H9 (cell line): Measurements from ENCODE around the gene CMTM8. TPM values are rescaled to one million over a fixed set of nuclear protein-coding genes. Genes with fewer than 3 reads are reported as not detected.

Source experiments
- DNase-seq: peaks from one replicate; pipeline ENCODE4 v3.0.0-alpha.2; 2017
- H2AFZ ChIP-seq: one replicate; pipeline ENCODE4 v1.6.1; 2013; ENCODE audit warnings: mild to moderate bottlenecking, low read length, control low read depth, moderate library complexity
- H2AK5ac ChIP-seq: 2 replicates; pipeline ENCODE4 v1.6.1; 2013; ENCODE audit warnings: low read length, control low read depth, mixed read lengths; ENCODE audit not compliant: insufficient read length
- H2BK120ac ChIP-seq: one replicate; pipeline ENCODE4 v1.6.1; 2013; ENCODE audit warnings: low read depth, mild to moderate bottlenecking, low read length, control low read depth, inconsistent platforms; ENCODE audit not compliant: poor library complexity, severe bottlenecking
- H2BK12ac ChIP-seq: 2 replicates; pipeline ENCODE4 v1.6.1; 2013; ENCODE audit warnings: low read length, control low read depth, mixed read lengths, low read depth; ENCODE audit not compliant: insufficient read length
- H2BK15ac ChIP-seq: 2 replicates; pipeline ENCODE4 v1.6.1; 2013; ENCODE audit warnings: low read depth, low read length, control low read depth
- H2BK20ac ChIP-seq: one replicate; pipeline ENCODE4 v1.6.1; 2013; ENCODE audit warnings: low read depth, mild to moderate bottlenecking, low read length, control low read depth, inconsistent platforms; ENCODE audit not compliant: poor library complexity, severe bottlenecking
- H2BK5ac ChIP-seq: 2 replicates; pipeline ENCODE4 v1.6.1; 2013; ENCODE audit warnings: low read length, control low read depth, mixed read lengths; ENCODE audit not compliant: insufficient read length
- H3K14ac ChIP-seq: 2 replicates; pipeline ENCODE4 v1.6.1; 2013; ENCODE audit warnings: low read length, control low read depth; ENCODE audit not compliant: insufficient read depth
- H3K18ac ChIP-seq: 2 replicates; pipeline ENCODE4 v1.6.1; 2013; ENCODE audit warnings: low read depth, mild to moderate bottlenecking, mixed read lengths, low read length, control low read depth; ENCODE audit not compliant: insufficient read length
- H3K23ac ChIP-seq: 2 replicates; pipeline ENCODE4 v1.6.1; 2013; ENCODE audit warnings: low read length, control low read depth, mixed read lengths, low read depth; ENCODE audit not compliant: insufficient read length
- H3K23me2 ChIP-seq: 2 replicates; pipeline ENCODE4 v1.6.1; 2013; ENCODE audit warnings: low read depth, mild to moderate bottlenecking, mixed read lengths, low read length, control low read depth; ENCODE audit not compliant: insufficient read length, poor library complexity, severe bottlenecking
- H3K27ac ChIP-seq: 2 replicates; pipeline ENCODE4 v1.5.1; 2013; ENCODE audit warnings: low read length, control low read depth, mixed read lengths, low read depth; ENCODE audit not compliant: insufficient read length
- H3K27me3 ChIP-seq: 2 replicates; pipeline ENCODE4 v1.6.1; 2013; ENCODE audit warnings: low read length, control low read depth, inconsistent platforms; ENCODE audit not compliant: insufficient read depth
- H3K4ac ChIP-seq: 2 replicates; pipeline ENCODE4 v1.6.1; 2013; ENCODE audit warnings: low read depth, mild to moderate bottlenecking, control low read depth, inconsistent platforms, low read length, moderate library complexity
- H3K4me1 ChIP-seq: 2 replicates; pipeline ENCODE4 v1.6.1; 2013; ENCODE audit warnings: low read length, control low read depth, inconsistent platforms; ENCODE audit not compliant: insufficient read depth
- H3K4me2 ChIP-seq: 2 replicates; pipeline ENCODE4 v1.6.1; 2013; ENCODE audit warnings: low read length, control low read depth, mixed read lengths; ENCODE audit not compliant: insufficient read length, insufficient read depth
- H3K56ac ChIP-seq: 2 replicates; pipeline ENCODE4 v1.6.1; 2013; ENCODE audit warnings: low read depth, mild to moderate bottlenecking, mixed read lengths, low read length, control low read depth; ENCODE audit not compliant: insufficient read length
- H3K79me1 ChIP-seq: 2 replicates; pipeline ENCODE4 v1.6.1; 2013; ENCODE audit warnings: low read depth, mild to moderate bottlenecking, moderate library complexity, low read length, control low read depth, inconsistent platforms; ENCODE audit not compliant: insufficient read depth, poor library complexity, severe bottlenecking
- H3K79me2 ChIP-seq: 2 replicates; pipeline ENCODE4 v1.6.1; 2013; ENCODE audit warnings: low read length, control low read depth, inconsistent platforms; ENCODE audit not compliant: insufficient read depth
- H3K9ac ChIP-seq: 2 replicates; pipeline ENCODE4 v1.6.1; 2013; ENCODE audit warnings: low read length, control low read depth, mixed read lengths; ENCODE audit not compliant: insufficient read length; ENCODE audit errors: extremely low read depth
- H3K9me3 ChIP-seq: one replicate; pipeline ENCODE4 v1.6.1; 2013; ENCODE audit warnings: low read depth, low read length, inconsistent platforms; ENCODE audit not compliant: control insufficient read depth
- H3T11ph ChIP-seq: one replicate; pipeline ENCODE4 v1.6.1; 2013; ENCODE audit warnings: mild to moderate bottlenecking, low read length, control low read depth, inconsistent platforms
- H4K20me1 ChIP-seq: one replicate; pipeline ENCODE4 v1.6.1; 2013; ENCODE audit not compliant: control insufficient read depth, insufficient read length, insufficient read depth
- H4K5ac ChIP-seq: 2 replicates; pipeline ENCODE4 v1.6.1; 2013; ENCODE audit warnings: low read depth, mild to moderate bottlenecking, mixed read lengths, low read length, control low read depth; ENCODE audit not compliant: insufficient read length
- H4K8ac ChIP-seq: replicated peaks from 2 replicates; pipeline ENCODE4 v1.6.1; 2013; ENCODE audit warnings: low read length, control low read depth, mixed read lengths, low read depth; ENCODE audit not compliant: insufficient read length
- H4K91ac ChIP-seq: 2 replicates; pipeline ENCODE4 v1.6.1; 2013; ENCODE audit warnings: low read depth, mild to moderate bottlenecking, moderate library complexity, mixed read lengths, low read length, control low read depth; ENCODE audit not compliant: insufficient read length
- H3K27ac Mint-ChIP-seq, 3 experiments: 2 replicates in 2 of 3; 3 replicates in 1 of 3; pipeline ENCODE4 v1.8.0; 2020 to 2021; ENCODE audit warnings: mixed read lengths in 3 of 3, mild to moderate bottlenecking in 1 of 3, moderate library complexity in 1 of 3
- H3K27me3 Mint-ChIP-seq: 2 replicates; pipeline ENCODE4 v1.8.0; 2021; ENCODE audit warnings: low read depth, mild to moderate bottlenecking, moderate library complexity, mixed read lengths
- H3K36me3 Mint-ChIP-seq, 3 experiments: 2 replicates in 2 of 3; 3 replicates in 1 of 3; pipeline ENCODE4 v1.8.0; 2020 to 2021; ENCODE audit warnings: low read depth in 3 of 3, mixed read lengths in 3 of 3; ENCODE audit not compliant: insufficient read depth in 1 of 3
- H3K4me1 Mint-ChIP-seq, 2 experiments: 2 replicates each; pipeline ENCODE4 v1.8.0; 2020; ENCODE audit warnings: mixed read lengths in 2 of 2
- H3K4me3 Mint-ChIP-seq, 2 experiments: 2 replicates in 1 of 2; 3 replicates in 1 of 2; pipeline ENCODE4 v1.8.0; 2020 to 2021; ENCODE audit warnings: mild to moderate bottlenecking in 2 of 2, mixed read lengths in 2 of 2, moderate library complexity in 1 of 2
- H3K9me3 Mint-ChIP-seq, 2 experiments: 2 replicates in 1 of 2; 3 replicates in 1 of 2; pipeline ENCODE4 v1.8.0; 2020; ENCODE audit warnings: mild to moderate bottlenecking in 2 of 2, mixed read lengths in 2 of 2, moderate library complexity in 1 of 2
- WGBS: extraction: QIAGEN DNeasy Blood & Tissue Kit; methylation state at CpG from one replicate; pipeline ENCODE4 v1.1.7; 2013; ENCODE audit warnings: missing lambda C conversion rate, low lambda C conversion rate, mixed read lengths; ENCODE audit not compliant: insufficient read length; ENCODE audit errors: extremely low coverage; 5-methylcytosine and 5-hydroxymethylcytosine counted together
- total RNA-seq: library from RNA; stranded (reverse); gene quantifications from 2 replicates; pipeline ENCODE4 v1.2.1, GENCODE V29; 2021
- TF ChIP-seq, protein P1 (sequence below): fragments of 200-600 bp; sonication (generic); conservative IDR thresholded peaks from 3 replicates; pipeline ENCODE4 v1.8.0; 2021; ENCODE audit warnings: antibody characterized with exemption, mild to moderate bottlenecking

CMTM8 gene
- total RNA-seq, 1 experiment from 2014 or later, result 4.0 TPM

DNA sequence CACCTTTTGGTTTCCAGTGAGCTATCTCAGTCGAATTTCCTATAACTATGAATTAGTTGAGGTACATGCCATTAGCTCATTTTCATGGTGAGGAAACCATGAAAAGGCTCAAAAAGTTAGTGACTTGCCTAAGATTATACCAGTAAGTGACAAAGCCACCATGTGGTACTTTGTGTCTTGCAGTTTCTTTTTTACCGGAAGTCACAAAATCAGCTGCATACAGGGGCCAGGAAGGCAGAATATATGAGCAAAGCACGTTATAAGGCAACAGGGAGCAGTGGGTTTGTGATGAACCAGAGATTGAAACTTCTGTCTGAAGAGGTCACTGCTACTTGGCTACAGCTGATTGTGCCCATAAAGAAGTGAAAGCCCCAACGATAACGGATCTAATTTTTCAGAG, 50.3 kb downstream of the CMTM8 start:
- no peak for DNase-seq
- no CpG with 5 or more reads among the region's 5 CpGs for WGBS

More for the DNA sequence above, 50.3 kb downstream of the CMTM8 start:
- no peak overlapping the region for H3K27ac Mint-ChIP-seq
- no peak overlapping the region for H2AFZ ChIP-seq
- H2BK15ac ChIP-seq, result no peak overlapping the region
- H3K79me2 ChIP-seq, result no peaks in the 10 kb centered on the region
- no peaks in the 10 kb centered on the region for H3K9me3 Mint-ChIP-seq
- no peak overlapping the region for H3K4ac ChIP-seq
- no peaks in the 10 kb centered on the region for H4K20me1 ChIP-seq
- H3K4me1 ChIP-seq, result no peaks in the 10 kb centered on the region
- H3K36me3 Mint-ChIP-seq, result no peaks in the 10 kb centered on the region
- no peak overlapping the region for H3T11ph ChIP-seq
- no peak overlapping the region for H3K4me3 Mint-ChIP-seq
- no peak overlapping the region for H4K5ac ChIP-seq
- H4K91ac ChIP-seq, result no peak overlapping the region
- no peak overlapping the region for H2BK12ac ChIP-seq
- no peaks in the 10 kb centered on the region for H3K9me3 ChIP-seq
- H3K79me1 ChIP-seq, result no peaks in the 10 kb centered on the region
- H2AK5ac ChIP-seq, result no peak overlapping the region
- H3K27me3 Mint-ChIP-seq, result no peaks in the 10 kb centered on the region
- no peak overlapping the region for H3K14ac ChIP-seq
- H3K9ac ChIP-seq, result no peak overlapping the region
- TF ChIP-seq, protein P1, sequence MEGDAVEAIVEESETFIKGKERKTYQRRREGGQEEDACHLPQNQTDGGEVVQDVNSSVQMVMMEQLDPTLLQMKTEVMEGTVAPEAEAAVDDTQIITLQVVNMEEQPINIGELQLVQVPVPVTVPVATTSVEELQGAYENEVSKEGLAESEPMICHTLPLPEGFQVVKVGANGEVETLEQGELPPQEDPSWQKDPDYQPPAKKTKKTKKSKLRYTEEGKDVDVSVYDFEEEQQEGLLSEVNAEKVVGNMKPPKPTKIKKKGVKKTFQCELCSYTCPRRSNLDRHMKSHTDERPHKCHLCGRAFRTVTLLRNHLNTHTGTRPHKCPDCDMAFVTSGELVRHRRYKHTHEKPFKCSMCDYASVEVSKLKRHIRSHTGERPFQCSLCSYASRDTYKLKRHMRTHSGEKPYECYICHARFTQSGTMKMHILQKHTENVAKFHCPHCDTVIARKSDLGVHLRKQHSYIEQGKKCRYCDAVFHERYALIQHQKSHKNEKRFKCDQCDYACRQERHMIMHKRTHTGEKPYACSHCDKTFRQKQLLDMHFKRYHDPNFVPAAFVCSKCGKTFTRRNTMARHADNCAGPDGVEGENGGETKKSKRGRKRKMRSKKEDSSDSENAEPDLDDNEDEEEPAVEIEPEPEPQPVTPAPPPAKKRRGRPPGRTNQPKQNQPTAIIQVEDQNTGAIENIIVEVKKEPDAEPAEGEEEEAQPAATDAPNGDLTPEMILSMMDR, result no peak
- H3K23me2 ChIP-seq, result no peaks in the 10 kb centered on the region
- H3K4me1 Mint-ChIP-seq, result no peaks in the 10 kb centered on the region
- H2BK5ac ChIP-seq, result no peak overlapping the region
- H4K8ac ChIP-seq, result no peak overlapping the region
- no peak overlapping the region for H3K18ac ChIP-seq
- H2BK20ac ChIP-seq, result no peak overlapping the region
- H3K23ac ChIP-seq, result no peak overlapping the region
- no peak overlapping the region for H3K27ac ChIP-seq
- H3K4me2 ChIP-seq, result no peak overlapping the region
- no peaks in the 10 kb centered on the region for H3K27me3 ChIP-seq
- no peak overlapping the region for H2BK120ac ChIP-seq
- no peak overlapping the region for H3K56ac ChIP-seq
